Muscle layer of duodenum (tissue), 2 donors: ENCODE data around the gene MRPL49.

Experiments
- H3K27ac ChIP-seq: one replicate; pipeline ENCODE4 v1.7.0; 2013; ENCODE audit warnings: mild to moderate bottlenecking, low read length
- H3K27me3 ChIP-seq: one replicate; pipeline ENCODE4 v1.7.0; 2013; ENCODE audit warnings: low read depth, mild to moderate bottlenecking, control low read depth, low read length
- H3K36me3 ChIP-seq, 2 donors: one replicate each; pipeline ENCODE4 v1.7.0; 2013; ENCODE audit warnings: low read length in 2 of 2, control low read depth in 1 of 2, mild to moderate bottlenecking in 1 of 2; ENCODE audit not compliant: insufficient read depth in 2 of 2, control insufficient read depth in 1 of 2
- H3K4me1 ChIP-seq, 2 donors: one replicate each; pipeline ENCODE4 v1.7.0; 2013; ENCODE audit warnings: low read length in 2 of 2, mild to moderate bottlenecking in 2 of 2, control low read depth in 1 of 2, moderate library complexity in 1 of 2; ENCODE audit not compliant: insufficient read depth in 2 of 2, control insufficient read depth in 1 of 2
- H3K4me3 ChIP-seq, 2 donors: one replicate each; pipeline ENCODE4 v1.7.0; 2013; ENCODE audit warnings: low read length in 2 of 2, low read depth in 1 of 2, mild to moderate bottlenecking in 1 of 2
- H3K9me3 ChIP-seq, 2 donors: one replicate each; pipeline ENCODE4 v1.7.0; 2013; ENCODE audit warnings: low read length in 2 of 2, control low read depth in 1 of 2, mild to moderate bottlenecking in 1 of 2; ENCODE audit not compliant: control insufficient read depth in 1 of 2
- donor health status: healthy.

Gene MRPL49

GRCh38 chr11:65121865-65122696 is at the start of gene MRPL49, which contains the start of gene FAU:
MRPL49 (plus strand) TSS chr11:65122321; CDS start chr11:65122347, 26 bp downstream.
FAU (minus strand) TSS chr11:65122134; CDS start chr11:65121813, 321 bp downstream.
- no peaks in the 10 kb centered on the region for H3K9me3 ChIP-seq
- H3K4me3 ChIP-seq, result peak within 1 kb of the TSS; percentile 91 to 98
- no peaks in the 10 kb centered on the region for H3K27me3 ChIP-seq
- peaks cover 40 to 47% of the 10 kb centered on the region in 2 donors for H3K36me3 ChIP-seq
- peaks cover 10 to 28% of the 10 kb centered on the region in 2 donors for H3K4me1 ChIP-seq
- H3K27ac ChIP-seq, result peak within 1 kb of the TSS; percentile 98

- Histone ChIP-seq H3K27ac (no peak overlapping the region), H3K9me3 (no peaks in the 10 kb centered on the region), H3K27me3 (no peaks in the 10 kb centered on the region), H3K4me3 (no peak overlapping the region), H3K36me3 (no peaks in the 10 kb centered on the region), H3K4me1 (no peaks in the 10 kb centered on the region)
Measured at GRCh38 chr11:65072631-65072966, 49.5 kb upstream of the MRPL49 start.

- H3K9me3 ChIP-seq, result no peaks in the 10 kb centered on the region
- H3K4me3 ChIP-seq, result no peak overlapping the region
- no peak overlapping the region for H3K27ac ChIP-seq
- no peaks in the 10 kb centered on the region for H3K4me1 ChIP-seq
- no peaks in the 10 kb centered on the region for H3K36me3 ChIP-seq
- no peaks in the 10 kb centered on the region for H3K27me3 ChIP-seq
Measured at GRCh38 chr11:65077451-65077850, 44.7 kb upstream of the MRPL49 start.

- no peak overlapping the region for H3K27ac ChIP-seq
- no peaks in the 10 kb centered on the region for H3K4me1 ChIP-seq
- H3K36me3 ChIP-seq, result no peaks in the 10 kb centered on the region
- no peaks in the 10 kb centered on the region for H3K9me3 ChIP-seq
- H3K4me3 ChIP-seq, result no peak overlapping the region
- H3K27me3 ChIP-seq, result no peaks in the 10 kb centered on the region
Measured at GRCh38 chr11:65078151-65078550, 44.0 kb upstream of the MRPL49 start.

GRCh38 chr11:65078786-65079342 is 43.3 kb upstream of the MRPL49 start:
- Histone ChIP-seq H3K27ac (no peak overlapping the region), H3K4me1 (peaks cover 3 to 6% of the 10 kb centered on the region in 2 donors), H3K4me3 (no peak overlapping the region), H3K36me3 (no peaks in the 10 kb centered on the region), H3K9me3 (no peaks in the 10 kb centered on the region), H3K27me3 (no peaks in the 10 kb centered on the region)

GRCh38 chr11:65083134-65083833 is 38.8 kb upstream of the MRPL49 start:
- no peaks in the 10 kb centered on the region for H3K9me3 ChIP-seq
- no peaks in the 10 kb centered on the region for H3K27me3 ChIP-seq
- H3K4me3 ChIP-seq, result peak overlapping the region; percentile 79 to 83
- H3K36me3 ChIP-seq, result peaks cover 10 to 33% of the 10 kb centered on the region in 2 donors
- H3K27ac ChIP-seq, result peak overlapping the region; percentile 78
- H3K4me1 ChIP-seq, result peaks cover 11 to 19% of the 10 kb centered on the region in 2 donors

GRCh38 chr11:65083834-65084597 is 38.1 kb upstream of the MRPL49 start, which contains the start of the genes CDCA5 and ZFPL1:
CDCA5 (minus strand) TSS chr11:65084040; CDS start chr11:65083978, 62 bp downstream.
ZFPL1 (plus strand) TSS chr11:65084222; CDS start chr11:65084699, 477 bp downstream.
- Histone ChIP-seq H3K4me3 (peak within 1 kb of the TSS; percentile 79 to 83), H3K9me3 (no peaks in the 10 kb centered on the region), H3K27ac (peak within 1 kb of the TSS; percentile 78), H3K27me3 (no peaks in the 10 kb centered on the region), H3K4me1 (peaks cover 11 to 19% of the 10 kb centered on the region in 2 donors), H3K36me3 (peaks cover 10 to 41% of the 10 kb centered on the region in 2 donors)

- H3K4me3 ChIP-seq, result peak overlapping the region; percentile 79 to 83
- H3K27me3 ChIP-seq, result no peaks in the 10 kb centered on the region
- peaks cover 11 to 19% of the 10 kb centered on the region in 2 donors for H3K4me1 ChIP-seq
- peaks cover 10 to 48% of the 10 kb centered on the region in 2 donors for H3K36me3 ChIP-seq
- H3K27ac ChIP-seq, result peak overlapping the region; percentile 78
- no peaks in the 10 kb centered on the region for H3K9me3 ChIP-seq
Measured at GRCh38 chr11:65084598-65085375, 37.3 kb upstream of the MRPL49 start.

- Histone ChIP-seq H3K36me3 (peaks cover 10 to 49% of the 10 kb centered on the region in 2 donors), H3K9me3 (no peaks in the 10 kb centered on the region), H3K27ac (no peak overlapping the region), H3K4me1 (peaks cover 11 to 19% of the 10 kb centered on the region in 2 donors), H3K27me3 (no peaks in the 10 kb centered on the region), H3K4me3 (no peak overlapping the region)
Measured at GRCh38 chr11:65085446-65085845, 36.7 kb upstream of the MRPL49 start.

- Histone ChIP-seq H3K27ac (no peak overlapping the region), H3K9me3 (no peaks in the 10 kb centered on the region), H3K27me3 (no peaks in the 10 kb centered on the region), H3K4me1 (peaks cover 11 to 19% of the 10 kb centered on the region in 2 donors), H3K4me3 (no peak overlapping the region), H3K36me3 (peaks cover 10 to 49% of the 10 kb centered on the region in 2 donors)
Measured at GRCh38 chr11:65086809-65087208, 35.3 kb upstream of the MRPL49 start.
